Hematopoietic multipotent progenitor cell treated with erythropoietin and hydrocortisone succinate and interleukin-3 and kit ligand, for 8 days (in vitro differentiated cells): ENCODE results near the gene ID1.

ENCODE experiments used
- DNase-seq: peaks from one replicate; pipeline ENCODE4 v3.0.0-alpha.2; 2015

The ID1 gene, protein sequence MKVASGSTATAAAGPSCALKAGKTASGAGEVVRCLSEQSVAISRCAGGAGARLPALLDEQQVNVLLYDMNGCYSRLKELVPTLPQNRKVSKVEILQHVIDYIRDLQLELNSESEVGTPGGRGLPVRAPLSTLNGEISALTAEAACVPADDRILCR

DNA sequence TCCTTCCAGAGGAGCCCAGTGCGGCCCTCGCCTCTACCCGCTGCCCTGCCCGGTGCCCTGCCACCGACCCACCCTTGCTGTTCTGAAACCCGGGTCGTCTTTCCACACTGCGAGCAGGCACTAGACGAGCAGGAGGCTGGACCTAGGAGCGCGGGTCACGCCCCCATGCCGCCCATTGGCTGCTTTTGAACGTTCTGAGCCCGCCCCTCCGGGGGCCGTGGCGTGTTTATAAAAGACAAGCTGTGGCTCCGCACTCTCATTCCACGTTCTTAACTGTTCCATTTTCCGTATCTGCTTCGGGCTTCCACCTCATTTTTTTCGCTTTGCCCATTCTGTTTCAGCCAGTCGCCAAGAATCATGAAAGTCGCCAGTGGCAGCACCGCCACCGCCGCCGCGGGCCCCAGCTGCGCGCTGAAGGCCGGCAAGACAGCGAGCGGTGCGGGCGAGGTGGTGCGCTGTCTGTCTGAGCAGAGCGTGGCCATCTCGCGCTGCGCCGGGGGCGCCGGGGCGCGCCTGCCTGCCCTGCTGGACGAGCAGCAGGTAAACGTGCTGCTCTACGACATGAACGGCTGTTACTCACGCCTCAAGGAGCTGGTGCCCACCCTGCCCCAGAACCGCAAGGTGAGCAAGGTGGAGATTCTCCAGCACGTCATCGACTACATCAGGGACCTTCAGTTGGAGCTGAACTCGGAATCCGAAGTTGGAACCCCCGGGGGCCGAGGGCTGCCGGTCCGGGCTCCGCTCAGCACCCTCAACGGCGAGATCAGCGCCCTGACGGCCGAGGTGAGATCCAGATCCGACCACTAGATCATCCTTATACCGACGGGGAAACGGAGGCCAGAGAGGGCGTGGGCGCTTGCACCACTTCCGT lies at the start of gene ID1:
ID1 (plus strand) TSS at position 259 of the 871 bp plus-strand sequence; CDS start at position 358, 99 bp downstream.
- peak; percentile 96 for DNase-seq

DNA sequence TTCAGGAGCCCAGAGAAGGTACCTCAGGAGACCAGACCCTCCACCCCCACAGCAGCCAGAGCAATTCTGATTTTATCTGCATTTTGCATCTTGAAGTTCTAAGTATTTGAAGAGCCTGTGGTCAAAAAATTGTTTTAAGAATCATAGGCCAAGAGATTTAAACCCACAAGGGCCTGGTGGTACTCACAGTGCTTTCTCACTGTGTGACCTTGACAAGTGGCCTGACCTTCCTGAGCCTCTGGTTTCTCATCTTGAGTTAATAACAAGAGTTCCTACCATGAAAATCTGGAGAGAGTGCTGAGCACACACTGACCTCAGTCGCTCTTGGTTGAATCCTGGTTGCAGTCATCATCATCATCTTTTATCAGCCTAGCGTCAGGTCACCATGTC lies 45.4 kb upstream of the ID1 start:
- DNase-seq = no peak

DNA sequence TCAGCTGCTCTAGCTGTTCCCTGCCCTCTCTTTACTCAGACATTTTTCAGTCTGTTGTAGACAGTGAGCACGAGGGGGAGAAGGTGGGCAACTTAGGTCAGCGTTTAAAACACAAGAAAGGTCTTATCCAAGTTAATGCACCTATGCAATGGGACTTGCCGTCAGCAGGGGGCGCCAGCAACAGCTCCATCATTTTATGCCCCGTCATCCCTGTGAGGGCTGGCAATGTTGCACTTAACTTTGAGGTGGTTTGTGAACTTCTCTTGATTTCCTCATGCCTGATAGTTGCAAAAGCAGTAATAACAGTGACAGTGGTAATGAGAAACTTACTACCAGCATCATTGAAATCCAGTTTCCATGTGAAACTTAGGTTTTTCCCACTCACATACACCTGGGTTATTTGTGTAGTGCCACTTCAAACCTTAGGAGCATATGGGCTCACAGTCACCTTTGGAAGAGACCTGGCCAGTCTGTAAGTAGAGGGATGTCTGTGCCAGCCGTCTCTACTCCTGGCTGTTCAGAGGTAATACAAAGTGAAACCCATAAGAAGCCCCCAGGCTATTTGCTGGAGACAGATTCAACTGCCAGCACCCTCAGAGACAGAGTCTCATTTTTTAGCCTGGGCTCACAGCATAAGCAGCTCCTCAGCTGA lies 44.9 kb upstream of the ID1 start:
- peak; percentile 78 for DNase-seq

DNA sequence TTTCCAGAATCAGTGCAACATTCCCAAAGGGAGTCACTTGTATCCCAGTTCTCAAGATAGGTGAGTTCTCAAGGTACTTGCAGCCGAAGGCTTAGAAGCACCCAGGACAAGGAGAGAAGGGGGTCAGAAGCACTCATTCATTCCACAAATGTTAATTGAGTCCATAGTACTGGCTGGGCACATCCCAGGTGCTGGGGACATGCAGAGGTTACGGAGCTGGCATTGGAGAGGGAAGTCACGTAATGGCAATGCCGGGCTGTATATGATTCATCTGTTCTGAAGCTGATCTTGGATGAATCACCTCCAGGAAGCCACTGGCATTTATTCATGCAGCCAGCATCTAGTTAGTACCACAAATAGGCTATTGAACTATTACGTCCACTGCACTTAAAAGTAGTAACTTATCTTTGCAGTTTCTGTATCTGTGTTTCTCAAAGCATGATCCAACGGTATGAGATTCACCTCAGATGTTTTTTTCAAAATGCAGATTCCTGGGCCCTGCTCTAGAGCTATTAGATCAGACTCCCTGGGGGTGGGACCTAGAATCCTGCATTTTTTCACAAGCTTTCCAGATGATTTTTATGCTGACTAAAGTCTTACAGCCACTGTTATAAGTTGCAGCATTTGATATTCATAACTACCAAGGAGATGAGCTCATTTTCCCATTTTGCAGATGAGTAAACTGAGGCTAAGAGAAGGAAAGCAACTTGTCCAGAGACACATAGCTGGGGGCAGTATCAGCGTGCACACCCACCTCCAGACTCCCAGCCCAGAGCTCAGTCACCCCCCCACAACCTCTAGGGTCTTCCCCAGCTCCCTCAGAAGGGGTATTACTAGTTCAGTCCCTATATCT lies 44.1 kb upstream of the ID1 start:
- no peak for DNase-seq

DNA sequence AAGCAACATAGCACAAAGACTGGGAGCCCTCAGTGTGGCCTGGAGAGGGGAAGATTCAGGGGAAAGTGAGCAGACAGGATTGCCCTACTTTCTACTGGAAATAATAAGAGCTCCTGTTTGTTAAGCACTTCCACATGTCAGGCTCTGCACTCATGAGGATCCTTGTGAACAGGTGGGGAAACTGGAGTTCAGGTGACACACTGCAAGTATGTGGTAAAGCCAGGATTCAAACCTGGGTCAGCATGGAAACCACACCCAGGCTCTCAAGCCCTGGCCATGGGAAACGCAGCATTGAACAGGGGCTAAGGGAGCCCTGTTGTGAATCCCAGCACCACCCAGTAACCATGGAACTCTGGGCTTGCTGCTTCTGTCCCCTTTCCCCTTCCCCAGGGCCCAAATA lies 42.8 kb upstream of the ID1 start:
- DNase-seq = no peak

DNA sequence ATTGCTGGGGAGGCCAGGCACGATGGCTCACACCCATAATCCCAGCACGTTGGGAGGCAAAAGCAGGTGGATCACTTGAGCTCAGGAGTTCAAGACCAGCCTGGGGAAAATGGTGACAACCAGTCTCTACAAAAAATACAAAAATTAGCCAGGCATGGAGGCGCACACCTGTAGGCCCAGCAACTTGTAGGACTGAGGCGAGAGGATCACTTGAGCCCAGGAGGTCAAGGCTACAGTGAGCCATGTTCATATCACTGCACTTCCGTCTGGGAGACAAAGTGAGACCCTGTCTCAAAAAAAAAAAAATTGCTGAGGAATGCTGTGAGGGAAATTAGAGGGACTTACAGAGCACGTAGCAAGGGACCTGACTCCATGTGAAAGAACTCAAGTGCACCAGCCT lies 40.8 kb upstream of the ID1 start:
- no peak for DNase-seq

DNA sequence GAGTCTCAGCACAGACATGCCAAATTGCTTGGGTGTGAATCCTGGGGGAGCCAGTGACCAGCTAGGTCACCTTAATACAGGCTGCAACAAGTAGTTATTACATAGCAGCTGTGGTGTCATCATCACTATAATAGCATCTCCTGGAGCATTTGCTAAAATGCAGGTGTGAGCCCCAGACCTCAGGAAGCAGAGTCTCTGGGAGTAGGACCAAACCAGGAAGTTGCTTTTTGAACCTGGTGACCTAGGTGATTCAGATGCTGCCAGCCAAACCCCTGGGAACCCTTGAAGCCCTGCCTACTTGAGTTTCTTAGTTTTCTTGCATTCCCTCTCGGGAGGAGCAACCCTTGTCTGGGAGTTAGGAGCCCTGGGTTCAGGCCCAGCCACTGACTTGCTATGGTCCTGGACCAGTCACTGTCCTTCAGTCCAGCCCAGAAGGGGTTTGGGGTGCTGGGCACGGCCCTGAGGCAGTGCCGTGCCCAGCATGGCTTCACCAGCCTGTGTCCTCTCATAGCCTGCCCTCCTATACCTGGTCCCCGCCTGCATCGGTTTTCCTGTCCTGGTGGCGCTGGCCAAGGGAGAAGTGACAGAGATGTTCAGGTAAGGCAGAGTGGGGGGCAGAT lies 39.3 kb upstream of the ID1 start:
- DNase-seq = no peak

DNA sequence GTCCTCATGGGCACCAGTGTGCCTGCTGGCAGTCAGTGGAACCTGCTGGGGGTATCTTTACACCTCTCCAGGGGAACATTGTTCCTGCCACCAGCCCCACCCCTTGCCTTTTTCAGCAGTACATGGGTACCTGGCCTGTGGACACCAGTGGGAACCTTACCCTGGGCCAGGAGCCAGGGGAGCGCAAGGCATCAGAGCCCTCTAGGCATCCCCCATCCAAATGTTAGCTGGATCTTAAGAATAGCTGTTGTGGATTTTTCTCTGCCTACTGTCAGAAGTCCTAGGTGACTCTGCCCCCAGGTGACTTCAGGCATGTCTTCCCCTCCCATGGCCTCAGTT lies 38.8 kb upstream of the ID1 start:
- DNase-seq = no peak

DNA sequence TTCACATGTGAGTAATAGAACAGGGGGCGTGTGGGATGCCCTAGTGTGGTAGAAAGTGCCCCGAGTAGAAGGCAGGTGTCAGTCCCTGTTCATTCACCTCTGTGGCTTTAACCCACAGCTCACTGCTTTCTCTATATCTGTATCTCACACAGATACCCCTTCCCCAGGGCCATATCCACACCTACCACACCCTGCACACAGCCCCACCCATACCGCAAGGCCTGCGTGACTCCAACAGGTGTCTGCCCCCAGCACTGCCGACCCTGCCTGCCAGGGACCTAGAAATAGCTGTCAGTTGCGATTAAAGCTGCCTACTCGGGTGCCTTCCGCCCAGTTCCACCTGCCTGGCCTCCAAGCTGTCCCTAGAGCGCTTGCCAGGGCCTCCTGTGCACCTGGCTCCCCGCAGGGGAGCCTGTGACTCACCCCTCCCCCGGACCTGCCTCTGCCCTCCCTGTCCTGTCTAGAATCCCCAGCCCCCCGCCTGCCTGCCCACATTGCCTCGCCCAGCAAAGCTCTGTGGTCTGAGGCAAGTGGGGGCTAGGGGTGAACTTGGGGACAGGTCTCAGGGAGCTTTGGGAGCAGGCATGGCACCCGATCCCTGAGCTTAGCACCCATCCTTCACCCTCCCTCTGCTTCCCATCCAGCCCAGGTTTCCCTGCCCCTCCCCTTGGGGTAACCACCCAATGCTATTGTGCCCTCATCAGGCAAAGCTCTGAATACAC lies 38.3 kb upstream of the ID1 start:
- no peak for DNase-seq

DNA sequence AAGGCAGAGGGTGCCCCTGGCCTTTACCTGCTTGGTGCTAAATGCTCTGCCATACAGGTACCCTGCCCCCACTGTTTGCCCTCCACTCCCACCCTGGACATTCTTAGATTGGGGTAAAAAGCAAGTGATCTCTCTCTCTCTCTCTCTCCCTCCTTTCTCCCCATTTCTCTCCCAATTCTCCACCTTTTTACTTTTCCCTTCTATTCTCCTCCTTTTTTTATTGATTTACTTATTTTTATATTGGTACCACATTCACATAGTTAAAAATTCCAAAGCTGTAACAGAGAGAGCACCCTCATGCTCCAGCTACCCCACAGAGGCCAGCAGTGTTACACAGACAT lies 37.7 kb upstream of the ID1 start:
- DNase-seq = no peak

DNA sequence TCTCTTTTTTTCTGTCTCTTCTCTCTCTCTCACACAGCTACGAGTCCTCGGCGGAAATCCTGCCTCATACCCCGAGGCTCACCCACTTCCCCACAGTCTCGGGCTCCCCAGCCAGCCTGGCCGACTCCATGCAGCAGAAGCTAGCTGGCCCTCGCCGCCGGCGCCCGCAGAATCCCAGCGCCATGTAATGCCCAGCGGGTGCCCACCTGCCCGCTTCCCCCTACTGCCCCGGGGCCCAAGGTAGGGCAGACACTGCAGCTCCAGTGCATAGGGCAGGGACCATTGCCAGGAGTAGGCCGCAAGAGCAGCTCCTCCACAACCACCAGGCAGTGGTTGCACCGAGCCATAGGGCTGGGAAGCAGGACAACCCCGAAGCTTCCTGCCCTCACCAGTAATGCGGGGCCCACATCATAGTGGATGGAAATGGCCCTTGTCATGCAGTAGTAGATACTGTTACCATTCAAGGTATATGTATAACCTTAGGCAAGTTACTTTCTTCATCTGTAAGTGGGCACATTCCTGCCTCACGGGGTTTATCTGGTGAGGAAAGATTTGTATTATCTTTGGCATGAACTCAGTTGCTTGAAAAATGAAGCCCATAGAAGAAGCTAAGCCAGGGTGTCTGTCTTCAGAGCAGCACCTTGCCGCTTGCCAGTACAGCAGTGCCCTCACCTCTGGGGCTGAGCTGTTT lies 36.9 kb upstream of the ID1 start:
- no peak for DNase-seq

DNA sequence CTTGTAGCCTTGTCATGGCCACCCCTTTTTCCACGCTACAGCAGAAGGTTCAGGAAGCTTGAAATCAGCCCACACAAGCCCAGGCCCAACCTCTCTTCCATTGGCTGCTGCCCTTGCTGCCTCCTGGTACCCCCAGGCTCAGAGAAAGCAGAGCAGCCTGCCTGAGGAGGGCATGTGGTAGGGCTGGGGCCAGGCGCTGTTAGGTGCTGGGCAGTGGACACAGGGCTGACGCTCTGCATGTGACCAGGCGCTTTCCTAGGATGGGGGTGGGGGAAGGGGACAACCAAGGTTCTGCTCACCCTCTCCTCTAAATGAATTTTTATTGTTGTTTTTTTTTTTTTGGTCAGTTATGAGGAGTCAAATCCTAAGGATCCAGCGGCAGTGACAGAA lies 36.3 kb upstream of the ID1 start:
- DNase-seq = no peak

DNA sequence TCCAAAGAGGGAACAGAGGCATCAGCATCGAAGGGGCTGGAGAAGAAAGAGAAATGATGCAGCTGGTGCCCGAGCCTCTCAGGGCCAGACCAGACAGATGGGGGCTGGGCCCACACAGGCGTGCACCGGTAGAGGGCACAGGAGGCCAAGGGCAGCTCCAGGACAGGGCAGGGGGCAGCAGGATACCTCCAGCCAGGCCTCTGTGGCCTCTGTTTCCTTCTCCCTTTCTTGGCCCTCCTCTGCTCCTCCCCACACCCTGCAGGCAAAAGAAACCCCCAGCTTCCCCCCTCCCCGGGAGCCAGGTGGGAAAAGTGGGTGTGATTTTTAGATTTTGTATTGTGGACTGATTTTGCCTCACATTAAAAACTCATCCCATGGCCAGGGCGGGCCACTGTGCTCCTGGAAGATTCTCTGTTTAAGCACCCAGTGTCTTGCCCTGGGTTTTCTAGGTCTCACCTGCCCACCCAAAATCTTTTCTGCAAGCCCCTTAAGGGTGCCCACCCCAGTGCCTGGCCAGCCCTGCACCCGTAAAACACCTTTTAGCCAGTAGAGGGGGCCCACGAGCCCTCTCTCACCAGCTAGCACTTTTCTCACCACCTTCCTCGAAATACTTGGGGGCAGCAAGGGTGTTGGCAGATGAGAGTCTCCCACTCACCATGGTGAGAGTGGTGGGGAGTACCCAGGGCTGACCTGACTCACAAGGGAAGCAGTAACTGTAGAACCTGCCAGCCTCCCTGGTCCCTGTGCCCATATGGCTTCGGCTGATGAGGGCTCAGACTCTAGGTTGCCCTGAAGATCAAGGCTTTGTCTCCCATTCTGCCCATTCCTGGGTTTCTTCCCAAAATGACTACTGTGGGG lies 35.7 kb upstream of the ID1 start:
- DNase-seq = peak; percentile 67

DNA sequence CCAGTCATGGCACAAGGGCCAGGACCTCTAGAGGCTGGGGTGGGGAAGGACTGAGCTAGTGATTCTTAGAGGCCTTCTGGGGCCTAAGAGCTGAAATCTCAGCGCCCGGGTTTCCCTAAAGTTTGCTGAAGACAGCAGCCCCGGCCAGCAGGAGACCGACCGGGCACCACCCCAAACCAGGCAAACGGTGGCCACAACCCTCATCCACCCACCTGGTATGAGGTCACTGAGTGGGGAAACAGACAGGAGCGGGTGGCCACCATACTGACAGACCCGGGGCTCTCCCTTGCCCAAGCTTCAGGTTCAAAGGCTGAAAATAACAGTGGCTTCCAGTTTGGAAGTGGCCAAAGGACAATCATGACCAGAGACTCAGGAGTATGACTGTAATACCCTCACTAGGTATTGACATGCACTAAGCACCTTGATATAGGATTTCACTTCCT lies 35.0 kb upstream of the ID1 start:
- no peak for DNase-seq

DNA sequence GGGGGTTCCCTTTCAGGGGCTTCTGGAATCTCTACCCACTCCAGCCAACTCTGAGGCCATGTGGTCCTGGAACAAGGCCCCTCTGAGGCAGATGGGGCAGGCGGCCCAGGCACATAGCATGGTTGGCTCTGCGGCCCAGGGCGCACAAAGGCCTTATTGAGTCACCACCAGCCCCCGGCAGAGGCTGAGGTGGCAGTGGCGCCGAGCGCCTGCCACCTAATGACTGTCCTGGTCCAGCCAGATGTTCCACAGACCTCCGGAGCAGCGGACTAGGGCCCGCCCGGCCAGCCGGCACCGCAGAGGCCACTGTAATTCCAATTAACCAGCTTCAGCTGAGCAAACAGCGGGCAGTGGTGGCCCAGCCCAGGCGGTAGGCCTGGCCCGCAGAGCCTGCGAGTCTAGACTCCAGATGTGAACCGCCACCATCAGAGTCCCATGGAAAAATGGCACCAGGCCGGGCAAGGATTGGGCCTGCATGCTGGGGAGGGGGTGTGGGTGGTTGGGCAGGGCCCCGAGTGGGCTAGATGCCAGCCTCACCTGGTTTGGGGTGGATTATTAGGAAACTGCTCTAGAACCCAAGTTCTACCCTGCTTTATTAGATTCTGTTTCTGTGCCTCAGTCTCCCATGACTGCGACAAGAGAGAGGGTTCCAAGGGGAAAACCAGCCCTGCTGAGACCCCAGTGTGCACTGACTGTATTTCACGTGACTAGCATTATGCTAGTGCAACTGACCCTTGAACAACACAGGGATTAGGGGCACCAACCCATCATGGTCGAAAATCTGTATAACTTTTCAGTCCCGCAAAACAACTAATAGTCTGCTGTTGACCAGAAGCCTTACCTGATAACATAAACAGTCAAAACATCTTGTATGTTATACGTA lies 34.1 kb upstream of the ID1 start:
- DNase-seq = no peak

DNA sequence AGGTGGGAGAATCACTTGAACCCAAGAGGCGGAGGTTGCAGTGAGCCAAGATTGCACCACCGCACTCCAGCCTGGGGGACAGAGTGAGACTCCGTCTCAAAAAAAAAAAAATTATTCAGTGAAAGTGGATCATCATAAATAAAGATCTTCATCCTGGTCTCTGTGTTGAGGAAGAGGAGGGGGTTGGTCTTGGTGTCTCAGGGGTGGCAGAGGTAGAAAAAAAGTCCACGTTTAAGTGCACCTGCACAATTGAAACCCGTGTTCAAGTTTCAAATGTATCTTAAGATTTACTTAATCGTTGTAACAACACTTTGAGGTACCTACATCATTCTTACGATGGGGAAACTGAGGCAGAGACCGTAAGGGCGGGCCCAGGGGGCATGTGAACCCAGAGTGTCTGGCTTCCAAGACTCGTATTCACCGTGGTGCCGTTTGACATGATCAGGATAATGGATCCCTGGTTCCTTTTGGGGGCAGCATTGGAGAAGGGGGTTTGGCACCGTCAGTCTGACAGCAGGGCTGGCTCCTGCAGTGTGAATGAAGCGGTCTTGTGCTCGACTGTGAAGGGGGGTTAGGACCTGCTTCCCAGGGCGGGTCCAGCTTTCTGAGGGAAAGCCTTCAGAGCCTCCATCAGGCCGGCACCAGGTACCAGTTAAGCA lies 32.9 kb upstream of the ID1 start:
- DNase-seq = no peak

DNA sequence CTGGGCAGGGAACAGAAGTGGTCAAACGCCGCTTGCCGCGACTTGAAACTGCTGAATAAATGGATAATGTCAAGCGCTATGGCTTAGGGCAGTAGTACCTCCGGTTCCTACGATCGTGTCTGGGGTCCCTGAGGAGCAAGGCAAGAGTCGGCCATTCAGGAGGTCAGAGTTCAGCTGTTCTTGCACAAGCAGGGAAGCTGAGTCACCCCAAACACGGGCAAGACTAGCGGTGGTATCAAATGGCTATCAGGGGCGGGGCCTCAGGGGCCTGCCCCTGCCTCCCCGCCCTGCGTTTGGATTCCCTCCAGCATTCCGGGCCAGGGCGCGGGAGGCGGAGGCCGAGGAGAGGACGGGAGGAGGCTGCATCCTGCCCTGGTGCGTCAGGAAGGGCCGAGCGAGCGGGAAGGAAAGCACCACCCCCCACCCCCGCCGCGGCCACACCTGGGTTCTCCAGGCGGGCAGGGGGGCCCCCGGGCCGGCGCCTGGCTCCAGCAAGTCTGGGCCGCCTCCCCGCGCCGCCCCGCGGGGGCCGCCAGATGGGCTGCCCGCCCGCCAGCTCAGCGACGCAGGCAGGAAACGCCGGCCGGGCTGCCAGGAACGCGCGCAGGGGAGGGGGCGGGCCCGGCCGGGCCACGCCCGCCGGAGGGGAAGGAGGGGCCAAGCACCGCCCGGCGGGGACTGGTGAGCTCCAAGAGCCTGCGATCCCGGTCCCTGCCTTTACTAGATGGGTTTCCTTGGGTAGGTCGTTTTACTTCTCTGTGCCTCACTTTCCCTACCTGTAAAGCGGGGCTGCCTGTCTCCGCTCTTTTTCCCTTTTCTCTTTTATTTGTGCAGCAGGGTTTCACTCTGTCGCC lies 32.2 kb upstream of the ID1 start:
- peak; percentile 97 for DNase-seq
